ENCODE data around the gene CRABP2. TPM values are rescaled to one million over a fixed set of nuclear protein-coding genes. Genes with fewer than 3 reads are reported as not detected.

CRABP2 gene
- total RNA-seq, 1 experiment from 2014 or later, result 1,115 TPM

DNA sequence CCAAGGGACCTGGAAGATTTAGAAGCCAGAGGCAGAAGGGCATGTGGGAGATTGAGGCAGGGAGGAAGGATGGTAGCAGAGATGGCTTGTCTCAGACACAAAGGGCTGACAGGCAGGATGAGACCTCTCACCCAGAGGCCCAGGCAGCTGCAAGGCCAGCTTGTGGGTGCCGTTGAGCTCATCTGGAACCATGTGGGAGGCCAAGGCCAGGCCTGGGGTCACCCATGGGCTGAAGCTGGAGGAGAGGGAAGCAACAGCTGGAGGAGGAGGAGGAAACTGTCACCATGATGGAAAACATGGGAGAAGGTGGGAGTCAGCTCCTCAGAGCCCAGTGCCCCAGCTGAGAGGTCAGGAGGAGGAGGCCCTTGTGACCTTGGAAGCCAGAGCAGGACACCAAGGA lies 6.4 kb downstream of the CRABP2 start:
- Histone ChIP-seq H3K27me3 (ENCODE audit: control insufficient read depth, insufficient read depth, low read length) (no peaks in the 10 kb centered on the region), H3K4me3 (ENCODE audit: low read depth in 2 of 2, low read length in 2 of 2) (no peak overlapping the region), H3K4me1 (ENCODE audit: control insufficient read depth, insufficient read depth, low read length) (peaks cover 77% of the 10 kb centered on the region), H3K36me3 (ENCODE audit: control insufficient read depth, insufficient read depth, low read length) (no peaks in the 10 kb centered on the region), H3K9me3 (ENCODE audit: control insufficient read depth, insufficient read depth, low read depth, low read length) (no peaks in the 10 kb centered on the region), H3K27ac (ENCODE audit: low read length) (peak overlapping the region; percentile 41)
- ChIA-PET CTCF (interaction anchor here (0.6 to 2.3 kb wide), 2 partner anchors 10 to 37 kb away, joined by 3 to 13 read pairs; no protein-coding TSS in a partner anchor), POLR2A (no interaction called here)
- ATAC-seq (no peak), DNase-seq (ENCODE audit: low read depth, low spot score) (no peak)
- in situ Hi-C loops (cut with HindIII; ENCODE audit: low pct_unique_long_range_greater_than_20kb, low sequenced_read_pairs), result no loop called here
- TF ChIP-seq, protein P1, sequence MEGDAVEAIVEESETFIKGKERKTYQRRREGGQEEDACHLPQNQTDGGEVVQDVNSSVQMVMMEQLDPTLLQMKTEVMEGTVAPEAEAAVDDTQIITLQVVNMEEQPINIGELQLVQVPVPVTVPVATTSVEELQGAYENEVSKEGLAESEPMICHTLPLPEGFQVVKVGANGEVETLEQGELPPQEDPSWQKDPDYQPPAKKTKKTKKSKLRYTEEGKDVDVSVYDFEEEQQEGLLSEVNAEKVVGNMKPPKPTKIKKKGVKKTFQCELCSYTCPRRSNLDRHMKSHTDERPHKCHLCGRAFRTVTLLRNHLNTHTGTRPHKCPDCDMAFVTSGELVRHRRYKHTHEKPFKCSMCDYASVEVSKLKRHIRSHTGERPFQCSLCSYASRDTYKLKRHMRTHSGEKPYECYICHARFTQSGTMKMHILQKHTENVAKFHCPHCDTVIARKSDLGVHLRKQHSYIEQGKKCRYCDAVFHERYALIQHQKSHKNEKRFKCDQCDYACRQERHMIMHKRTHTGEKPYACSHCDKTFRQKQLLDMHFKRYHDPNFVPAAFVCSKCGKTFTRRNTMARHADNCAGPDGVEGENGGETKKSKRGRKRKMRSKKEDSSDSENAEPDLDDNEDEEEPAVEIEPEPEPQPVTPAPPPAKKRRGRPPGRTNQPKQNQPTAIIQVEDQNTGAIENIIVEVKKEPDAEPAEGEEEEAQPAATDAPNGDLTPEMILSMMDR (IDR thresholded peaks at IDR 0.05), result no peak
- TF ChIP-seq SIN3A (IDR thresholded peaks at IDR 0.05; ENCODE audit: borderline replicate concordance, insufficient read depth, low read depth, low read length) (no peak), POLR2AphosphoS5 (IDR thresholded peaks at IDR 0.05; ENCODE audit: low read depth, low read length) (peak; percentile 21; the same call in 1 of the 2 replicates), TCF7L2 (IDR thresholded peaks at IDR 0.05; ENCODE audit: low read depth, low read length) (no peak), REST (IDR thresholded peaks at IDR 0.05; ENCODE audit: insufficient read depth in 1 of 2, low read depth in 2 of 2, low read length in 1 of 2) (no peak)
- BruUV-seq (replicated peaks), result no TSS peak
- intact Hi-C loops (cut with micrococcal nuclease; ENCODE audit: unreplicated experiment), result loop anchor here (10.0 kb wide), 1 partner anchor 166 kb away; the partner anchor contains the start of gene NTRK1

DNA sequence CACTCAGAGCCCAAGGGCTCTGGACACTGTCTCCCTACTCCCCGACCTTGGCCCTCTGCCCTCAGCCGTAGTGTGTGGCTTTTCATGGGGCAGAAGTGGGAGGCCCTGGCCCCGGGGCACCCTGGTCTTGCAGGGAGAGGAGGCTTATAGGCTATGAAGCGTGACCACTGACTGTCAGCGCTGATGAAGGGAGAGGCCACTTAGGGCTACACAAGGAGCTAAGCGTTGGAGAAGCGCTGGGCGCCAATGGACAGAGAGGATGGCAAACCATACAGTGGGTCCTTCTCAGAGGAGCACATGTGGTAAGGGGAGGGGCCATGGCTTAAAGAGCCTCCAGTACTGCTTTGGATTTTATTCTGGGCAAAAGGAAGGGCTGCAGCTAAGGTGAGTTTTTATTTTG lies 7.9 kb downstream of the CRABP2 start:
- Histone ChIP-seq H3K9me3 (ENCODE audit: control insufficient read depth, insufficient read depth, low read depth, low read length) (no peaks in the 10 kb centered on the region), H3K4me1 (ENCODE audit: control insufficient read depth, insufficient read depth, low read length) (peaks cover 78% of the 10 kb centered on the region), H3K36me3 (ENCODE audit: control insufficient read depth, insufficient read depth, low read length) (no peaks in the 10 kb centered on the region), H3K4me3 (ENCODE audit: low read depth in 2 of 2, low read length in 2 of 2) (peak overlapping the region in 1 of 2 experiments; percentile 28; a peak in 2 of 4 replicates), H3K27me3 (ENCODE audit: control insufficient read depth, insufficient read depth, low read length) (no peaks in the 10 kb centered on the region), H3K27ac (ENCODE audit: low read length) (peak overlapping the region; percentile 90)
- in situ Hi-C loops (cut with HindIII; ENCODE audit: low pct_unique_long_range_greater_than_20kb, low sequenced_read_pairs) (no loop called here), intact Hi-C loops (cut with micrococcal nuclease; ENCODE audit: unreplicated experiment) (loop anchor here (10.0 kb wide), 1 partner anchor 167 kb away; the partner anchor contains the start of gene NTRK1)
- ChIA-PET POLR2A (interaction anchor here (0.6 kb wide), 1 partner anchor 29 kb away, joined by 3 read pairs; no protein-coding TSS in a partner anchor), CTCF (interaction anchor here (0.8 to 2.3 kb wide), 3 partner anchors 8 to 162 kb away, joined by 3 to 13 read pairs (median 3); no protein-coding TSS in a partner anchor)
- no TSS peak for BruUV-seq (replicated peaks)
- 0 out of 2 replicates have a peak, but pooled peaks have one; percentile 34 for TF ChIP-seq SIN3A (IDR thresholded peaks at IDR 0.05; ENCODE audit: borderline replicate concordance, insufficient read depth, low read depth, low read length)
- TF ChIP-seq POLR2AphosphoS5 (IDR thresholded peaks at IDR 0.05; ENCODE audit: low read depth, low read length), result peak; percentile 80
- no peak for TF ChIP-seq TCF7L2 (IDR thresholded peaks at IDR 0.05; ENCODE audit: low read depth, low read length)
- DNase-seq (ENCODE audit: low read depth, low spot score) (no peak), ATAC-seq (peak; percentile 56)

GRCh38 chr1:156696755-156697154 lies 8.6 kb downstream of the CRABP2 start:
- TF ChIP-seq REST (IDR thresholded peaks at IDR 0.05; ENCODE audit: insufficient read depth in 1 of 2, low read depth in 2 of 2, low read length in 1 of 2) (no peak), POLR2AphosphoS5 (IDR thresholded peaks at IDR 0.05; ENCODE audit: low read depth, low read length) (no peak), SIN3A (IDR thresholded peaks at IDR 0.05; ENCODE audit: borderline replicate concordance, insufficient read depth, low read depth, low read length) (no peak), TCF7L2 (IDR thresholded peaks at IDR 0.05; ENCODE audit: low read depth, low read length) (no peak)
- TF ChIP-seq, protein P1 (IDR thresholded peaks at IDR 0.05), result no peak
- POLR2A ChIA-PET, result interaction anchor here (0.6 kb wide), 1 partner anchor 30 kb away, joined by 3 read pairs; no protein-coding TSS in a partner anchor
- no peaks in the 10 kb centered on the region for H3K27me3 ChIP-seq (ENCODE audit: control insufficient read depth, insufficient read depth, low read length)
- H3K27ac ChIP-seq (ENCODE audit: low read length), result peak overlapping the region; percentile 90
- intact Hi-C loops (cut with micrococcal nuclease; ENCODE audit: unreplicated experiment), result loop anchor here (10.0 kb wide), 1 partner anchor 168 kb away; the partner anchor contains the start of gene NTRK1
- in situ Hi-C loops (cut with HindIII; ENCODE audit: low pct_unique_long_range_greater_than_20kb, low sequenced_read_pairs), result no loop called here
- no peaks in the 10 kb centered on the region for H3K9me3 ChIP-seq (ENCODE audit: control insufficient read depth, insufficient read depth, low read depth, low read length)
- H3K4me1 ChIP-seq (ENCODE audit: control insufficient read depth, insufficient read depth, low read length), result peaks cover 84% of the 10 kb centered on the region
- CTCF ChIA-PET, result interaction anchor here (0.8 to 2.3 kb wide), 3 partner anchors 7 to 163 kb away, joined by 3 to 13 read pairs (median 3); no protein-coding TSS in a partner anchor
- BruUV-seq (replicated peaks), result no TSS peak
- DNase-seq (ENCODE audit: low read depth, low spot score) (no peak), ATAC-seq (peak; percentile 46)
- no peaks in the 10 kb centered on the region for H3K36me3 ChIP-seq (ENCODE audit: control insufficient read depth, insufficient read depth, low read length)
- H3K4me3 ChIP-seq (ENCODE audit: low read depth in 2 of 2, low read length in 2 of 2), result no peak overlapping the region; a peak in 1 of 4 replicates

Data from Panc1 (cell line).